Osteoblast (primary cell): ENCODE data around the gene PFN3. TPM values are rescaled to one million over a fixed set of nuclear protein-coding genes. Genes with fewer than 3 reads are reported as not detected.

ENCODE experiments used
- DNase-seq: peaks from one replicate; pipeline ENCODE4 v3.0.0; 2011; ENCODE audit warnings: low spot score, mixed read lengths; ENCODE audit not compliant: insufficient read length; ENCODE audit errors: missing footprints
- H2AFZ ChIP-seq: 2 replicates; pipeline ENCODE4 v1.6.0; 2011; ENCODE audit warnings: mild to moderate bottlenecking, low read length
- H3K27ac ChIP-seq: 2 replicates; pipeline ENCODE4 v1.5.1; 2011; ENCODE audit warnings: mild to moderate bottlenecking, low read depth, low read length, moderate library complexity
- H3K27me3 ChIP-seq: 2 replicates; pipeline ENCODE4 v1.6.0; 2012; ENCODE audit warnings: mild to moderate bottlenecking, control low read depth, inconsistent platforms, low read length, moderate library complexity; ENCODE audit not compliant: insufficient read depth
- H3K36me3 ChIP-seq: 2 replicates; pipeline ENCODE4 v1.5.1; 2011; ENCODE audit warnings: mild to moderate bottlenecking, low read length, control low read depth, moderate library complexity; ENCODE audit not compliant: insufficient read depth
- H3K4me1 ChIP-seq: 2 replicates; pipeline ENCODE4 v1.5.1; 2011; ENCODE audit warnings: mild to moderate bottlenecking, low read length, control low read depth, moderate library complexity; ENCODE audit not compliant: insufficient read depth
- H3K4me2 ChIP-seq: 2 replicates; pipeline ENCODE4 v1.6.0; 2011; ENCODE audit warnings: mild to moderate bottlenecking, low read length; ENCODE audit not compliant: insufficient read depth
- H3K4me3 ChIP-seq: fragments of 200-600 bp; sonication (generic); 3 replicates; pipeline ENCODE4 v1.5.1; 2012; ENCODE audit warnings: mild to moderate bottlenecking, low read length, inconsistent platforms; ENCODE audit not compliant: insufficient read depth
- H3K79me2 ChIP-seq: 2 replicates; pipeline ENCODE4 v1.6.0; 2012; ENCODE audit warnings: mild to moderate bottlenecking, low read length, control low read depth, inconsistent platforms; ENCODE audit not compliant: insufficient read depth
- H3K9me3 ChIP-seq: 2 replicates; pipeline ENCODE4 v1.5.1; 2011; ENCODE audit warnings: low read depth, low read length, control low read depth
- H4K20me1 ChIP-seq: 2 replicates; pipeline ENCODE4 v1.6.0; 2012; ENCODE audit warnings: mild to moderate bottlenecking, low read length, control low read depth; ENCODE audit not compliant: insufficient read depth
- CTCF ChIP-seq: IDR thresholded peaks from 2 replicates; pipeline ENCODE4 v1.5.1; 2011; ENCODE audit warnings: mild to moderate bottlenecking, low read depth, low read length, moderate library complexity; ENCODE audit errors: extremely low read depth
- total RNA-seq: library from RNA; depleted of rRNA; stranded (reverse); fragments of >200 nt; gene quantifications from 2 replicates; pipeline ENCODE4 v1.2.3, GENCODE V29; 2012

Gene PFN3
- total RNA-seq, 1 donor = not detected

DNA sequence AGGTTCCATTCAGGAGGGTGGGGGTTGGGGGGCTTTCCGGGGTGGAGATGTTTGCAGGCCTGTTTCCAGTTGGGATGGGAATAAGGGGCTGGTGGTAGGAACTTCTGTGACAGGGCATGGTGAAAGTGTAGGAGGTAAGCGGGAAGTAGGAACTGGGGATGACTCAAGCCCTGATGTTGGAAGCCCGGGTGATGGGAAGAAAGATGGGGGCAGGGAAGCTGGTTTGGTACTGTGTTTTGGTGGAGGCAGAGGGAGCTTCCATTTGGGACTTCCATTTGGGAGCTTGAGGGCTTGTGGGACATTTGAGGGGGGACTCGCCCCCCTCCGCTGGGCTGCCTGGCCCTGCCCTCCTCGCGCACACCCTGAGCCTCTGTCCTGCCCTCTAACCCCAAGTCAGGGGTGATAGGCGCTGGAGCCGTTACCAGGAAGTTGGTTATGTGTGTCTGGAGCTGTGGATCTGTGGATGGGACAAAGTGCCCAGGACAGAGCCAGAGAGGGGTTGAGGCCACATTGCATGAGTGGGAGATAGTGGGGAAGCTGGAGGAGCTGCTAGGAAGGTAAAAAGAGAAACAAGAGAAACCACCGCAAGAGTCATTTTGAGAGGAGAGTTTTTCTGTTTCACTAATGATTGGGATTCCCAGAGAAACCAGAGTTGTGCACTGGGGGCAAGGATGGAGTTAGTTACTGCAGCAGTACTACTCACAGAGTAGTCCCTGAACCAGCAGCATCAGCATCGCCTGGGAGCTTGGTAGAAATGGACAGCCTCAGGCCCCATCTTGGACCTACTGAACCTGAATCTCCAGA is 36.1 kb downstream of the PFN3 start:
- no peak for TF ChIP-seq CTCF
- H3K36me3 ChIP-seq = no peaks in the 10 kb centered on the region
- no peak overlapping the region for H2AFZ ChIP-seq
- H3K9me3 ChIP-seq = no peaks in the 10 kb centered on the region
- no peaks in the 10 kb centered on the region for H4K20me1 ChIP-seq
- H3K4me1 ChIP-seq = peaks cover 9% of the 10 kb centered on the region
- H3K79me2 ChIP-seq = no peaks in the 10 kb centered on the region
- no peak overlapping the region for H3K4me2 ChIP-seq
- no peak overlapping the region for H3K4me3 ChIP-seq
- H3K27me3 ChIP-seq = no peaks in the 10 kb centered on the region
- DNase-seq = peak; percentile 92
- no peak overlapping the region for H3K27ac ChIP-seq

DNA sequence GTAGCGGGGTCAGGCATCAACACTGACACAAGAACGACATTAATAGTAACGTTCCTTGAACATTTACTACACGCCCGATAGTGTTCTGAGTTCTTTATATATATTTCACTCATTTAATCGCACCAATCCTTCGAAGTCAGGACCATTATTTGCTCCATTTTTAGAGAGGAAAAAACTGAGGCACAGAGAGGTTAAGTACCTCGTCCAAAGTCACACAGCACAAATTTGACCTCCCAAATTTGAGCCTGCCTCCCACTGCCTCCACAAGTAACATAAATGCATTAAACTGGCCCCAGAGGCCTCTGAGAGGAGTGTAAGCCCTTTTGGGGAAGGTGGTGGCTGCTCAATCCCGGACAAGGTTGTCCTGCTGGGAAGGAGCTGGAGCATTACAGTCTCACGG is 36.9 kb downstream of the PFN3 start:
- no peak for DNase-seq
- H3K4me1 ChIP-seq = peaks cover 9% of the 10 kb centered on the region
- peaks cover 3% of the 10 kb centered on the region for H3K27me3 ChIP-seq
- no peaks in the 10 kb centered on the region for H3K36me3 ChIP-seq
- H3K9me3 ChIP-seq = no peaks in the 10 kb centered on the region
- no peaks in the 10 kb centered on the region for H4K20me1 ChIP-seq
- peak overlapping the region; percentile 81 for H3K4me2 ChIP-seq
- H3K4me3 ChIP-seq = peak overlapping the region; percentile 64
- TF ChIP-seq CTCF = no peak
- no peaks in the 10 kb centered on the region for H3K79me2 ChIP-seq
- H3K27ac ChIP-seq = no peak overlapping the region
- no peak overlapping the region for H2AFZ ChIP-seq

- no peak overlapping the region for H3K27ac ChIP-seq
- peaks cover 10% of the 10 kb centered on the region for H3K27me3 ChIP-seq
- peak overlapping the region; percentile 64 for H3K4me3 ChIP-seq
- H3K4me1 ChIP-seq = peaks cover 12% of the 10 kb centered on the region
- DNase-seq = peak; percentile 97
- peak overlapping the region; percentile 81 for H3K4me2 ChIP-seq
- no peaks in the 10 kb centered on the region for H3K79me2 ChIP-seq
- no peak for TF ChIP-seq CTCF
- H3K36me3 ChIP-seq = no peaks in the 10 kb centered on the region
- H2AFZ ChIP-seq = peak overlapping the region; percentile 83
- no peaks in the 10 kb centered on the region for H4K20me1 ChIP-seq
- H3K9me3 ChIP-seq = no peaks in the 10 kb centered on the region
Observed at GRCh38 chr5:177362610-177363507, 37.6 kb downstream of the PFN3 start.

GRCh38 chr5:177362292-177362609 is 38.2 kb downstream of the PFN3 start:
- H3K4me2 ChIP-seq = no peak overlapping the region
- H3K79me2 ChIP-seq = no peaks in the 10 kb centered on the region
- H3K27me3 ChIP-seq = peaks cover 10% of the 10 kb centered on the region
- H3K4me1 ChIP-seq = peaks cover 17% of the 10 kb centered on the region
- no peaks in the 10 kb centered on the region for H3K9me3 ChIP-seq
- no peak overlapping the region for H2AFZ ChIP-seq
- no peak for DNase-seq
- H3K4me3 ChIP-seq = no peak overlapping the region
- no peaks in the 10 kb centered on the region for H3K36me3 ChIP-seq
- H3K27ac ChIP-seq = no peak overlapping the region
- no peaks in the 10 kb centered on the region for H4K20me1 ChIP-seq
- TF ChIP-seq CTCF = no peak
